ENCODE measurements around the gene TRPM3. TPM values are rescaled to one million over a fixed set of nuclear protein-coding genes. Genes with fewer than 3 reads are reported as not detected.
"Not testable (repeated sequence)": the region's sequence is repeated elsewhere in the genome, so short reads cannot be mapped to it uniquely, and the experiment has no call there.

The TRPM3 gene
- total and polyA plus RNA-seq, 10 donors: 0.02 to 6.7 (median 1.6) TPM

GRCh38 chr9:70979966-70980365, 141.5 kb downstream of the TRPM3 start:
- no peak overlapping the region for H3K4me3 ChIP-seq
- DNase-seq: no peak
- no peaks in the 10 kb centered on the region for H3K4me1 ChIP-seq
- no peaks in the 10 kb centered on the region for H3K27me3 ChIP-seq (replicated peaks in 1 of 7)
- no peaks in the 10 kb centered on the region for H3K36me3 ChIP-seq
- H3K9me3 ChIP-seq: peaks cover 0 to 22% (median 11%) of the 10 kb centered on the region in 8 donors
- no peak for TF ChIP-seq POLR2AphosphoS5 (IDR thresholded peaks at IDR 0.05)
- TF ChIP-seq POLR2A (IDR thresholded peaks at IDR 0.05): no peak
- TF ChIP-seq CTCF (IDR thresholded peaks at IDR 0.05 in 8 of 11, conservative IDR thresholded peaks at IDR 0.05 in 3 of 11): no peak
- H3K27ac ChIP-seq: no peak overlapping the region
- intact Hi-C loops (cut with DNase I; ENCODE audit: low total_unique reads): no loop called here
- 58 to 82% (median 76%) methylated on average over 3 to 4 of the region's 4 CpGs for WGBS, 5 donors

GRCh38 chr9:70978085-70978484, 143.3 kb downstream of the TRPM3 start:
- Histone ChIP-seq H3K36me3 (no peaks in the 10 kb centered on the region), H3K4me1 (no peaks in the 10 kb centered on the region), H3K9me3 (peaks cover 0 to 5% (median 0%) of the 10 kb centered on the region in 8 donors), H3K27ac (no peak overlapping the region), H3K27me3 (replicated peaks in 1 of 7) (no peaks in the 10 kb centered on the region), H3K4me3 (no peak overlapping the region)
- TF ChIP-seq POLR2A (IDR thresholded peaks at IDR 0.05): no peak
- intact Hi-C loops (cut with DNase I; ENCODE audit: low total_unique reads): no loop called here
- 79 to 94% (median 89%) methylated on average over 3 of the region's 3 CpGs for WGBS, 5 donors
- DNase-seq: no peak

DNA sequence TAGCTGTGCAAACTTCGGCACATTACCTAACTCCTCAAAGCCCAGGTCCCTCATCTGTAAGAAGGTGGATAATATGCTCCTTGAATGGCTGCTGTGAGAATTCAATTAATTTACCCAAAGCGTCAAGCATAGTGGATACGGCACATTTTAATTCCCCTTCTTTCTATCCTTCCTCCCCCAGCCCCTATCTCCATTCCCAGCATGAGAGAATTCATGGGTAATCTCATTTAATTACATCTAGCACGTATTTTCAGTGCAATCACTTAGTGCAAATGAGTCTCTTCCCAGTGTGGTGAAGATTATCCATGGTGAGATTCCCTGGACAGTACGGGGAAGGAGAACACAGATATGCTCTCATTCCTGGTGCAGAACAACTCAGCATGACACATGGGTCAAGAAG, 145.6 kb downstream of the TRPM3 start:
- 70 to 94% (median 78%) methylated on average over 5 of the region's 5 CpGs for WGBS, 5 donors
- no peaks in the 10 kb centered on the region for H3K9me3 ChIP-seq

DNA sequence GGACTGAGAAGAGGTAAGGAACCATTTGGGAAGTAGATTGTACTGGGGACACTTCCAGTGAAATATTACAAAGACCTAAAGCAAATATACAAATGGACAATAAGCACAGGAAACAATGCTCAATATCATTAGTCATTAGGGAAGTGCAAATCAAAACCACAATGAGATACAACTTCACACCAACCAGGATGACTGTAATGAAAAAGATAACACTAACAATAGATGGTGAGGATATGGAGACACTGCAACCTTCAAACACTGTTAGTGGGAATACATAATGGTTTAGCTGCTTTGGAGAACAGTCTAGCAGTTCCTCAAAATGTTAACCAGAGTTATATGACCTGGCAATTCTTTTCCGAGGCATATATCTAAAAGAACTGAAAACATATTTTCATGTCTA, 149.7 kb downstream of the TRPM3 start:
- DNase-seq: no peak
- WGBS, 5 donors: 50 to 81% (median 53%) methylated on average over 1 of the region's 1 CpG
- H3K4me3 ChIP-seq: no peak overlapping the region
- H3K9me3 ChIP-seq: no peaks in the 10 kb centered on the region
- TF ChIP-seq POLR2A (IDR thresholded peaks at IDR 0.05) (no peak), CTCF (IDR thresholded peaks at IDR 0.05 in 8 of 11, conservative IDR thresholded peaks at IDR 0.05 in 3 of 11) (no peak), POLR2AphosphoS5 (IDR thresholded peaks at IDR 0.05) (no peak)
- intact Hi-C loops (cut with DNase I; ENCODE audit: low total_unique reads): no loop called here
- H3K4me1 ChIP-seq: no peaks in the 10 kb centered on the region
- no peaks in the 10 kb centered on the region for H3K27me3 ChIP-seq (replicated peaks in 1 of 7)
- no peak overlapping the region for H3K27ac ChIP-seq
- H3K36me3 ChIP-seq: no peaks in the 10 kb centered on the region

More for the DNA sequence above, 145.6 kb downstream of the TRPM3 start:
- no peaks in the 10 kb centered on the region for H3K27me3 ChIP-seq (replicated peaks in 1 of 7)
- intact Hi-C loops (cut with DNase I; ENCODE audit: low total_unique reads): no loop called here
- no peak overlapping the region for H3K27ac ChIP-seq
- TF ChIP-seq POLR2A (IDR thresholded peaks at IDR 0.05) (no peak), CTCF (IDR thresholded peaks at IDR 0.05 in 8 of 11, conservative IDR thresholded peaks at IDR 0.05 in 3 of 11) (no peak), POLR2AphosphoS5 (IDR thresholded peaks at IDR 0.05) (no peak)
- no peak for DNase-seq
- no peaks in the 10 kb centered on the region for H3K4me1 ChIP-seq
- no peaks in the 10 kb centered on the region for H3K36me3 ChIP-seq
- no peak overlapping the region for H3K4me3 ChIP-seq

GRCh38 chr9:70966380-70966779, 155.0 kb downstream of the TRPM3 start:
- H3K4me1 ChIP-seq; intact Hi-C loops (cut with DNase I; ENCODE audit: low total_unique reads); H3K4me3 ChIP-seq; H3K9me3 ChIP-seq; H3K27ac ChIP-seq; H3K36me3 ChIP-seq; H3K27me3 ChIP-seq (replicated peaks in 1 of 7); DNase-seq: not testable (repeated sequence)
- WGBS, 5 donors: 87 to 93% (median 90%) methylated on average over 3 of the region's 3 CpGs

Measured in spleen (tissue), 11 donors.